IMR-90 (cell line): ENCODE measurements around the gene PKD2L1. TPM values are rescaled to one million over a fixed set of nuclear protein-coding genes. Genes with fewer than 3 reads are reported as not detected.

ENCODE experiments used
- BHLHE40 ChIP-seq: fragments of 150-350 bp; IDR thresholded peaks from 2 replicates; pipeline ENCODE4 v1.6.1; 2016; ENCODE audit warnings: mild to moderate bottlenecking, low read depth, low read length
- ELK1 ChIP-seq: fragments of 150-350 bp; IDR thresholded peaks from 2 replicates; pipeline ENCODE4 v1.6.1; 2016; ENCODE audit warnings: low read depth, mild to moderate bottlenecking, low read length, moderate library complexity, borderline replicate concordance
- polyA plus RNA-seq, 3 experiments: library from polyadenylated mRNA; depleted of rRNA; stranded (reverse); fragments of >200 nt; gene quantifications; 2 replicates each; pipeline ENCODE4 v1.2.3, GENCODE V29; 2012; ENCODE audit warnings: low replicate concordance in 1 of 3
- total RNA-seq: library from RNA; depleted of rRNA; stranded (reverse); fragments of >200 nt; gene quantifications from 2 replicates; pipeline ENCODE4 v1.2.3, GENCODE V29; 2012

The PKD2L1 gene
- total and polyA plus RNA-seq, 2 of the 4 experiments (the other 2 are of a cell fraction), result not detected

- TF ChIP-seq ELK1 (no peak), BHLHE40 (no peak)
Measured at GRCh38 chr10:100341953-100342626, 12.1 kb upstream of the PKD2L1 start (continued).
